GM23338 (cell line): ENCODE results near the gene ROBO3.

ENCODE experiments used
- CTCF ChIP-seq, 2 experiments: fragments of 200-600 bp in 1 of 2; sonication (generic) in 1 of 2; conservative IDR thresholded peaks; 2 replicates each; pipeline versions ENCODE4 v1.5.1 to v1.6.1; 2016 to 2017; ENCODE audit warnings: antibody characterized with exemption in 2 of 2, low read depth in 2 of 2, mild to moderate bottlenecking in 2 of 2, moderate library complexity in 1 of 2
- EZH2 ChIP-seq: fragments of 200-600 bp; sonication (generic); IDR thresholded peaks from one replicate; pipeline ENCODE4 v1.8.0; 2017; ENCODE audit warnings: antibody characterized with exemption, mild to moderate bottlenecking, low read depth; ENCODE audit not compliant: unreplicated experiment
- POLR2AphosphoS5 ChIP-seq: IDR thresholded peaks from 2 replicates; pipeline ENCODE4 v1.6.1; 2016; ENCODE audit warnings: antibody characterized with exemption, low read depth
- REST ChIP-seq: IDR thresholded peaks from one replicate; pipeline ENCODE4 v1.6.1; 2018; ENCODE audit warnings: antibody characterized with exemption; ENCODE audit not compliant: unreplicated experiment
- ZNF114 ChIP-seq: fragments of 250-450 bp; sonication (Bioruptor Pico); IDR thresholded peaks from 2 replicates; pipeline ENCODE4 v1.5.0; 2020; ENCODE audit warnings: mild to moderate bottlenecking, moderate library complexity

- no peak for TF ChIP-seq CTCF (conservative IDR thresholded peaks at IDR 0.05; ENCODE audit: low read depth in 2 of 2)
- no peak for TF ChIP-seq EZH2
- TF ChIP-seq REST = no peak
- TF ChIP-seq ZNF114 = no peak
- TF ChIP-seq POLR2AphosphoS5 = no peak
Measured at GRCh38 chr11:124861670-124862069, 3.6 kb upstream of the ROBO3 start.
